ENCODE results near the gene YIF1B.

The YIF1B gene

DNA sequence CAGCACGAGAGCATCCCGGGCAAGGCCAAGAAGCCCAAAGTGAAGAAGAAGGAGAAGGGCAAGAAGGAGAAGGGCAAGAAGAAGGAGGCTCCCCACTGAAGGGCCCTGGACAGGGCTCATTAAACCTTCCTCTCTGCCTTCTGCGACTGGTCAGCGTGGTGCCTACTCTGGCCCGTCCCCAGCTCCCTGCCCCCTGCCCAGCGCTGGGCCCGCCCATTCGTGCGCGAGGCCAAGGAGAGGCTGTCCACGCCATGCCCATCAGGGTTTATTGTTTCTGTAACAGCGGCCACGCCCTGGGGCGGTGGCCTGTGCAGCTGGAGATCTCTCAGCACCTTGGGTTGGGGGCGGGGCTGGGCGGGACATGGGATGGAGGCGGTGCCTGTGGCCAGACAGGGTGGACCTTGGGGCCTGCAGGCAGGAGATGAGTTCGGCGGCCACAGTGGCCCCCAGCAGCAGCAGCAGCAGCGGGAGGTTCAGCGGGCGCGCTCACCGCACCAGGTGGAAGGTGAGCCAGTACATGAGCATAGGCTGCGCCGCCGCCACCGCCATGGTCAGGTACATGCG is 10.8 kb downstream of the YIF1B start:
- no peak for DNase-seq (ENCODE audit: low read depth in 2 of 2)

DNA sequence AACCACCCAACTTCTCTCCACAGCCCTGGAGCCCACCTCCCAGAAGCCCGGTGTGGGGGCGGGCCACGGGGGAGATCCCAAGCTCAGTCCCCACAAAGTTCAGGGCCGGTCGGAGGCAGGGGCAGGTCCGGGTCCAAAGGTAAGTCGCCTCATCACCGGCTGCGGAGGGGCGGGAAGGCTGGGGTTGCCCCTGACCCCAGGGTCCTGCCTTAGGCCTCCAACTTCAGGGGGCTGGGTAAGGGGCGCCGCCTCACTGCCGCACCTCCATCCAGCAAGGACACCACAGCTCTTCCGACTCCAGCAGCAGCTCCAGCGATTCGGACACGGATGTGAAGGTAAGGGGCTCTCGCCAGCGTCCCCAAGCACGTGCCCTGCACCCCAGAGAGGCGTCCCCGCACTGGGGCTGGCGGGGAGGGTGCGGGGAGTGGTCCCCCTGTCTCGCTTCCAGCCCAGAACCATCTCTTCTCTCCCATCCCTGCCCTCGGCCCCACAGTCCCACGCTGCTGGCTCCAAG is 11.3 kb downstream of the YIF1B start:
- DNase-seq (ENCODE audit: low read depth in 2 of 2) = no peak

DNA sequence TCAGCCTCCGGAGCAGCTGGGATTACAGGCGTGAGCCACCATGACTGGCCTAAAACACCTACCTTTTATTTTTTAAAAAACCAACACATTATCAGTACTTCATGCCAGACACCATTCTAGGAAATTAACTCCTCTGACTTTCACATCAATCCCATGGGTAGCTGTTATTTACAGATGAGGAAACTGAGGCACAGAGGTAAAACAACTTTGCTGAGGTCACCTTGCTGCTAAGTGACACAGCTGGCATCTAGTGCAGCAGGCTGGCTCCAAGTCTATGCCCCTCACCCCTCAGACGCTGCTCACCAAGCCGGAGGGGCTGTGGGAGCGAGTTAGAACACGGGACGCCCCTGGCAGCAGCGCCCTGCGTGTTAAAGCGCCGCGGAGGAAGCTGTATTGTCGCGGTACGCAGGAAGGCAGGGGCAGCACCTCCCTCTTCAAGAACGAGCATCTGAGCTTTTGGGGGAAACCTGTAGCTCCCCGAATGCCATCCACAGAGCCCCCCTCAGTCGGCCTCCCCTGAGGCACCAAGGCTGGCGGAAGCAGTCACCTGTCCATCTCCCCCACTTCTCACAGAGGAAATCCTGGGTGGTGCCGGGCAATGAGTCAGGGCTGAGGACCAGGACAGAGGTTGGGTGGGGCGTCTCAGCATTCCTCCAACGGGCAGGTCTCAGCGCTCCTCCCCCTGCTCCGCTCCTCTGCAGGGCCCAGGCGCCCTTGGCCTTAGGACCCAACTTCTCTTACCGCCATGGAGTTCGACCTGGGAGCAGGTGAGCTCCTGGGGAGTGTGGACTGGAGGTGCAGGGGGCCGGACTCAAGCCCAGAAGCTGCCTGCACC is 12.0 kb downstream of the YIF1B start, which contains the start of gene C19orf33:
C19orf33 (plus strand) TSS at position 735 of the 835 bp plus-strand sequence; CDS start at position 746, 11 bp downstream.
- no peak for DNase-seq (ENCODE audit: low read depth in 2 of 2)

GRCh38 chr19:38298821-38299680 is 16.7 kb downstream of the YIF1B start:
- DNase-seq (ENCODE audit: low read depth in 2 of 2) = no peak

GRCh38 chr19:38294090-38294489 is 21.7 kb downstream of the YIF1B start:
- DNase-seq (ENCODE audit: low read depth in 2 of 2) = no peak

- no peak for DNase-seq (ENCODE audit: low read depth in 2 of 2)
These were observed 22.5 kb downstream of the YIF1B start for GRCh38 chr19:38293281-38293680.

GRCh38 chr19:38291855-38292254 is 23.9 kb downstream of the YIF1B start:
- no peak for DNase-seq (ENCODE audit: low read depth in 2 of 2)

GRCh38 chr19:38290631-38291147 is 25.1 kb downstream of the YIF1B start:
- DNase-seq (ENCODE audit: low read depth in 2 of 2) = no peak

- no peak for DNase-seq (ENCODE audit: low read depth in 2 of 2)
These were observed 25.8 kb downstream of the YIF1B start for GRCh38 chr19:38289955-38290354.

DNA sequence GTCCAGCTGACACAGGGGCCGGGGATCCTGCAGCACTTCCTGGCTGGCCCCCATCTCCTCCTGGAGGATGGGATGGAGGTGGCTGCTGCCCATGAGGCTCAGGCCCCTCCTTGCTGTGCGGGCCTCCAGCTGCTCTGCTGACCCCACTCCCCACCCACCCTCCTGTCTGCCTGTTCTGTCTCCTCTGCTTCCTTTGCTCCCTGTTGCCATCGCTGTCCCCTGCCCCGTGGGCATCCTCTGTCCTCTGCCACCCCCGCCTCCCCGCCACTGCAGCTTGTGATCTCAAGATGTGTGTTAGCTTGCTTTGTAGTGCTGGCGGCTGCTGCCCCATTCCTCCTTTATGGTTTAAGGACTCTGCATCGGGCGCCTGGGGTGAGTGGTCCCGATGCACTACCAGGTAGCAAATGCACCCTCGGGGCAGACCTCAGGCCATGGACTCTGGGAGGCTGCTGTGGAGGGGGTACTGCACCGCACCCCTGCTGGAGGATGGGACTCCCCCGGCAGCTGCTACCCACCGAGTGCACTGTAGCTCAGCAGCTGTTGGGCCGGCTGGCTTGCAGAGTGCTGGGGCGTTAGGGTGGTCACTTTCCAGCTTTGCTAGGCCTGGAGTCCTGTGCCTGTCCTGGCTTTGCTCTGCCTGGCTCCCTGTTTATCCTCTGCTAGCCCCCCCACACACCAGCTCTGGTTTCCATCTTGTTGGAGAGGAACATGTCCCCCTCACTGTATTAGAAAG is 27.5 kb downstream of the YIF1B start:
- no peak for DNase-seq (ENCODE audit: low read depth in 2 of 2)

GRCh38 chr19:38287604-38288003 is 28.1 kb downstream of the YIF1B start:
- DNase-seq (ENCODE audit: low read depth in 2 of 2) = no peak

GRCh38 chr19:38285567-38285966 is 30.2 kb downstream of the YIF1B start:
- no peak for DNase-seq (ENCODE audit: low read depth in 2 of 2)

GRCh38 chr19:38284422-38284821 is 31.3 kb downstream of the YIF1B start:
- no peak for DNase-seq (ENCODE audit: low read depth in 2 of 2)

DNA sequence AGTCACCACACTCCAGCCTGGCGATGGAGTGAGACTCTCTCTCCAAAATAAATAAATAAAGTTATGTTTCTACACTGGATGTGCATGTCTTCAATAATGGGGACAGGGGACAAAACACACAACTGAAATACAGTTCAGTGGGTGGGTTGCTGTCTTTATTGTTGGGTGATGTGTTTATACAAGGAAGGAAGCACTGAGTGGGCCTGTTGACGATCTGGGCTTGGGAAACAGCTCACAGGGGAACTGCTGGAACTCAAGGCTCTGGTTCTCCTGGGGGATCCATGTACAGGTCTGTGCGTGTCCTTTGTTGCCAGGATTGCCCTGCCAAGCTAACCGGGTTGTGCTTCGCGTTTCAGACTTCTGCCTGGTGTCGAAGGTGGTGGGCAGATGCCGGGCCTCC is 32.5 kb downstream of the YIF1B start:
- DNase-seq (ENCODE audit: low read depth in 2 of 2) = no peak

- DNase-seq (ENCODE audit: low read depth in 2 of 2) = no peak
These were observed 33.8 kb downstream of the YIF1B start for GRCh38 chr19:38281811-38282566.

DNA sequence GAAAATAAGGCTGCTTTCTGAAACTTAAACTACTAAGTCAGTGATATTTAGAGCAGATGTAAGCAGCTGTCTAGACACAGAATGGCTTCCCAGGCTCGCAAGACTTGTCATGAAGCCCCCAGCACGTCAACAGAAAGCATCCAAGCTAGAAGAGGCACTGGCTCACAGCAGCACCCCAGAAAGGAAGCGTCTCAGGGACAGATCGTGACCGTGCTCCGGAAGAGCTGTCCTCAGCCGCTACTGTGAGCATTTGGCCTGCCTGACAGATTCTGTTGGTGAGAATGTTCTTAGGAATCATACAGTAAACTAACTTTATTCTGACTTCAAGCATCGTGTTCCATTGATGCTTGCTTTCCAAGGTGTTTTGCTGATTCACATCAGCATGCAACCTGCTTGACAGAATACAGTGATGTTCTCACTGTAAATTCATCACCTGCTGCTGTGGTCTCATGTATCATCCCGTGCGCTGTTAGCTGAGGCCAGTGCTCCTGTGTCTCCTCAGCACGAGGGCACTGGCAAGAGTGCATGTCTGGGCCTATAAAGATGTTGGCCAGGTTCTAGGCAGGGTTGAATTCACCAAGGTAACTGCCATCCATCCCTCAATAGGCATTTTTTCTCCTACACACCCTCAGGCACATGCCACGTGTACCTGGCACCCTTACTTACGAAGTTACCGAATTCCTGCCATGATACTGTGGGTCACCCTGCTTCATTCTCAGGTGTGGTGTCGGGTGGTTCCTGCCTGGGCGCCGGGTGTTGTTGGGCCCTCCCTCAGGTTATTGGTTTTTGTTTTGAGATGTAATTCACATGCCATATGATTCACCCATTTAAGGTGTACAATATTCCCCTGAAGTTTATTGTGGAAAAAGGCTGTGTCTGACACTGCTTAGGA is 35.5 kb downstream of the YIF1B start:
- no peak for DNase-seq (ENCODE audit: low read depth in 2 of 2)

DNA sequence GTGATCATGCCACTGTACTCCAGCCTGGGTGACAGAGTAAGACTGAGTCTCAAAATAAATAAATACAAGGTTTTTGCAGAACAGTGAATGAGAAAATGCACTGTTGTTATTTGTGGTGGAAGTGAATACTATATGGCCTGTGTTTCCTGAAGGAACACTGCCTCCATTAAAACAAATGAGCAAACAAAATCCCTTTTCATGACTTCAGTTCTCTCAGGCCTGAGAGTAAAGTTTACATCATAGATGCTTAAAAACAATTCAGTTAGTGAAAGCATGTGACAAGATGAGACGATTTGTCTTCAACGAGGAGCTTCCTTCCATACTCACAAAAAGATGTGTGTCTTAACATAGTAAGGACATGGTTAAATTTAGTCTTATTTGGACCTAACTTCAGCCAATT is 37.0 kb downstream of the YIF1B start:
- no peak for DNase-seq (ENCODE audit: low read depth in 2 of 2)

DNA sequence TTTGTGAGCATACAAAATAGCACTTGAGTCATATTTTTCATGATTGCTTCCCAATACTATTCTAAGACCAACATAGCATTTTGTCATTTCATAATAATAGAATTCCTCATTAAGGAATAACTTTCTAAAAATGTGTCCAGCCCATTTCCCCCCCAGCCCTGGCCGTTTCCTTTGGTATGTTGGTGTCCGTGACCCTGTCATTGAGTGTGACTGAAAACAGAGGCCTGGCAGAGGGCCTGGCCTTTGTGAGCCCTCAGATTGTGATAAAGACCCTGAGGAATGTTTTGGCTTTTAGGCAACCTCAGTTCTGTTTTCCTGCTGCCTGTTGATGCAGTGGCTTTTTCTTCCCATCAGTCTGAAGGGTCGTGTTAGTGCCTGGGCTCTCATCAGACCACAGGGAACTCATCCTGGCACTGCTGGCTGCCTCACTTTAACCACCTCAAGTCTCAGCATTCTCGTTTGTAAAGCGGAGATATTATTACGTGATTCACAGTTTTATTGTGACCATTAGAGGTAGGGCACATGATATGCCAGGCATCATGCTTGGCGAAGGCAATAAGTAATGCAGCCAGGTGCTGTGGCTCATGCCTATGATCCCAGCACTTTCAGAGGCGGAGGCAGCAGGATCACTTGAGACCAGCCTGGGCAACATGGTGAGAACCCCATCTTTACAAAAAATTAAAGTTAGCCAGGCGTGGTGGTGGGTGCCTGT is 37.6 kb downstream of the YIF1B start:
- no peak for DNase-seq (ENCODE audit: low read depth in 2 of 2)

GRCh38 chr19:38277549-38277948 is 38.2 kb downstream of the YIF1B start:
- no peak for DNase-seq (ENCODE audit: low read depth in 2 of 2)
